Stimulated activated CD4-positive, alpha-beta T cell treated with anti-CD3 and anti-CD28 coated beads, Interleukin-1b, Interleukin-23, amount 100 ng/mL, for 24 hours (primary cell): Measurements from ENCODE around the gene DNAH9.
"Not testable (repeated sequence)": the region's sequence is repeated elsewhere in the genome, so short reads cannot be mapped to it uniquely, and the experiment has no call there.

Experiments
- DNase-seq, 4 experiments: peaks; one replicate each; pipeline ENCODE4 v3.0.0-alpha.2; 2020; ENCODE audit warnings: low read depth in 4 of 4, low spot score in 1 of 4

Gene DNAH9

GRCh38 chr17:11901931-11902330 lies 303.7 kb downstream of the DNAH9 start:
- DNase-seq: no peak

GRCh38 chr17:11908711-11909146 lies 310.5 kb downstream of the DNAH9 start:
- DNase-seq: no peak

- DNase-seq: no peak
Observed at GRCh38 chr17:11909348-11909747, 311.1 kb downstream of the DNAH9 start.

GRCh38 chr17:11916091-11916490 lies 317.8 kb downstream of the DNAH9 start:
- no peak for DNase-seq

GRCh38 chr17:11917415-11917814 lies 319.1 kb downstream of the DNAH9 start:
- DNase-seq: no peak

GRCh38 chr17:11921296-11921695 lies 323.0 kb downstream of the DNAH9 start:
- no peak for DNase-seq

GRCh38 chr17:11922638-11923037 lies 324.4 kb downstream of the DNAH9 start:
- no peak for DNase-seq

GRCh38 chr17:11924076-11924475 lies 325.8 kb downstream of the DNAH9 start:
- DNase-seq: no peak

- DNase-seq: no peak
Observed at GRCh38 chr17:11925262-11926021, 327.2 kb downstream of the DNAH9 start.

- no peak for DNase-seq
Observed at GRCh38 chr17:11928436-11928835, 330.2 kb downstream of the DNAH9 start.

GRCh38 chr17:11932337-11932898 lies 334.1 kb downstream of the DNAH9 start:
- DNase-seq: no peak

- DNase-seq: peak in 1 of 4 experiments; percentile 5
Observed at GRCh38 chr17:11935734-11936406, 337.6 kb downstream of the DNAH9 start.

GRCh38 chr17:11940904-11941303 lies 342.6 kb downstream of the DNAH9 start:
- DNase-seq: no peak

- DNase-seq: not testable (repeated sequence)
Observed at GRCh38 chr17:11943086-11943485, 344.8 kb downstream of the DNAH9 start.

- DNase-seq: no peak
Observed at GRCh38 chr17:11943759-11944347, 345.6 kb downstream of the DNAH9 start.

GRCh38 chr17:11944587-11944986 lies 346.3 kb downstream of the DNAH9 start:
- no peak for DNase-seq

- no peak for DNase-seq
Observed at GRCh38 chr17:11948789-11949188, 350.5 kb downstream of the DNAH9 start.

GRCh38 chr17:11949571-11949970 lies 351.3 kb downstream of the DNAH9 start:
- not testable (repeated sequence) for DNase-seq

- no peak for DNase-seq
Observed at GRCh38 chr17:11950771-11951519, 352.7 kb downstream of the DNAH9 start.

GRCh38 chr17:11952610-11953009 lies 354.3 kb downstream of the DNAH9 start:
- DNase-seq: no peak

- no peak for DNase-seq
Observed at GRCh38 chr17:11953924-11954323, 355.7 kb downstream of the DNAH9 start.
